Measurements from ENCODE around the gene NPHP4. TPM values are rescaled to one million over a fixed set of nuclear protein-coding genes. Genes with fewer than 3 reads are reported as not detected.

NPHP4 gene
- polyA plus RNA-seq, 2 of the 4 experiments (the other 2 are of a cell fraction), result 2.9 to 5.1 TPM

GRCh38 chr1:5850503-5850902 is 141.7 kb downstream of the NPHP4 start:
- WGBS (ENCODE audit: missing lambda C conversion rate), result 51% methylated on average over 8 of the region's 8 CpGs
- Histone ChIP-seq H3K4me2 (no peak overlapping the region), H3K9me3 (no peaks in the 10 kb centered on the region), H3K4me3 (no peak overlapping the region), H3K27ac (no peak overlapping the region), H3K4me1 (no peaks in the 10 kb centered on the region)
- FAIRE-seq (no peak), DNase-seq (ENCODE audit: low read depth in 1 of 2, low spot score in 1 of 2) (no peak), ATAC-seq (no peak)
- POLR2A ChIA-PET, result no interaction called here
- TF ChIP-seq HOXA7 (CRISPR knock-in tag; IDR thresholded peaks at IDR 0.05) (no peak), NR3C1 (IDR thresholded peaks at IDR 0.05) (no peak), RAD21 (conservative IDR thresholded peaks at IDR 0.05 in 1 of 2, IDR thresholded peaks at IDR 0.05 in 1 of 2) (no peak)
- CTCF ChIA-PET, result no interaction called here

- TF ChIP-seq CHD2 (IDR thresholded peaks at IDR 0.05; ENCODE audit: low read length, partially characterized antibody), result no peak
- no peak for TF ChIP-seq PHF8 (IDR thresholded peaks at IDR 0.05; ENCODE audit: borderline replicate concordance, low read depth)
- no peak for TF ChIP-seq HMGXB4 (CRISPR knock-in tag; IDR thresholded peaks at IDR 0.05; ENCODE audit: borderline replicate concordance)
- TF ChIP-seq MAFK (IDR thresholded peaks at IDR 0.05; ENCODE audit: partially characterized antibody), result no peak
- no peak for TF ChIP-seq REST (IDR thresholded peaks at IDR 0.05)
- TF ChIP-seq HOXB5 (CRISPR knock-in tag; IDR thresholded peaks at IDR 0.05), result no peak
- no peak for TF ChIP-seq HOXA7 (CRISPR knock-in tag; IDR thresholded peaks at IDR 0.05)
- TF ChIP-seq NPAS2 (CRISPR knock-in tag; IDR thresholded peaks at IDR 0.05; ENCODE audit: borderline replicate concordance), result no peak
- no peak for TF ChIP-seq CBX8 (IDR thresholded peaks at IDR 0.05)
- no peak for TF ChIP-seq RARB (CRISPR knock-in tag; IDR thresholded peaks at IDR 0.05)
- TF ChIP-seq USF2 (IDR thresholded peaks at IDR 0.05), result no peak
- no peak for TF ChIP-seq BCL3 (IDR thresholded peaks at IDR 0.05)
- no peak for TF ChIP-seq HEYL (CRISPR knock-in tag; IDR thresholded peaks at IDR 0.05)
- no peak for ATAC-seq
- ChIA-PET CTCF (no interaction called here), POLR2A (no interaction called here)
- H3K27ac ChIP-seq, result no peak overlapping the region
- no peak for DNase-seq (ENCODE audit: low read depth in 1 of 2, low spot score in 1 of 2)
- H3K4me3 ChIP-seq, result no peak overlapping the region
- no peak overlapping the region for H3K4me2 ChIP-seq
- 32% methylated on average over 4 of the region's 4 CpGs for WGBS (ENCODE audit: missing lambda C conversion rate)
- H3K9me3 ChIP-seq, result no peaks in the 10 kb centered on the region
- no peaks in the 10 kb centered on the region for H3K4me1 ChIP-seq
- FAIRE-seq, result no peak
Measured at GRCh38 chr1:5849550-5849949, 142.7 kb downstream of the NPHP4 start.
